Trophoblast cell (in vitro differentiated cells and primary cell): ENCODE results near the gene DUOXA2.

Experiments used
- DNase-seq, 2 donors: peaks; one replicate each; pipeline ENCODE4 v3.0.0-alpha.2; 2016
- H2AFZ ChIP-seq: 2 replicates; pipeline ENCODE4 v1.6.1; 2013; ENCODE audit warnings: low read length, moderate library complexity, mild to moderate bottlenecking; ENCODE audit not compliant: insufficient read depth, poor library complexity
- H2AK5ac ChIP-seq: 2 replicates; pipeline ENCODE4 v1.6.1; 2013; ENCODE audit warnings: mild to moderate bottlenecking, low read length
- H2BK120ac ChIP-seq: 2 replicates; pipeline ENCODE4 v1.6.1; 2013; ENCODE audit warnings: low read length, mild to moderate bottlenecking, moderate library complexity; ENCODE audit not compliant: insufficient read depth, poor library complexity
- H2BK12ac ChIP-seq: 2 replicates; pipeline ENCODE4 v1.6.1; 2013; ENCODE audit warnings: mild to moderate bottlenecking, low read length, moderate library complexity
- H2BK5ac ChIP-seq: 2 replicates; pipeline ENCODE4 v1.6.1; 2013; ENCODE audit warnings: low read length, low read depth, moderate library complexity, mild to moderate bottlenecking; ENCODE audit not compliant: poor library complexity
- H3K14ac ChIP-seq: 2 replicates; pipeline ENCODE4 v1.6.1; 2013; ENCODE audit warnings: mild to moderate bottlenecking, low read length
- H3K18ac ChIP-seq: 2 replicates; pipeline ENCODE4 v1.6.1; 2013; ENCODE audit warnings: mild to moderate bottlenecking, low read length
- H3K23ac ChIP-seq: 2 replicates; pipeline ENCODE4 v1.6.1; 2013; ENCODE audit warnings: low read length
- H3K27ac ChIP-seq: 2 replicates; pipeline ENCODE4 v1.5.1; 2013; ENCODE audit warnings: low read depth, mild to moderate bottlenecking, inconsistent platforms, low read length, moderate library complexity
- H3K27me3 ChIP-seq: 2 replicates; pipeline ENCODE4 v1.6.1; 2013; ENCODE audit warnings: inconsistent platforms, mild to moderate bottlenecking, low read length, moderate library complexity; ENCODE audit not compliant: insufficient read depth
- H3K36me3 ChIP-seq, 2 experiments: 1 replicate in 1 of 2; 2 replicates in 1 of 2; pipeline ENCODE4 v1.6.1; 2013; ENCODE audit warnings: low read length in 2 of 2, mild to moderate bottlenecking in 2 of 2, moderate library complexity in 1 of 2; ENCODE audit not compliant: insufficient read depth in 2 of 2, control insufficient read depth in 1 of 2
- H3K4ac ChIP-seq: 2 replicates; pipeline ENCODE4 v1.6.1; 2013; ENCODE audit warnings: low read depth, mild to moderate bottlenecking, low read length, moderate library complexity
- H3K4me1 ChIP-seq, 2 experiments: 1 replicate in 1 of 2; 2 replicates in 1 of 2; pipeline ENCODE4 v1.6.1; 2013; ENCODE audit warnings: low read length in 2 of 2, mild to moderate bottlenecking in 2 of 2, moderate library complexity in 1 of 2; ENCODE audit not compliant: insufficient read depth in 2 of 2, control insufficient read depth in 1 of 2
- H3K4me2 ChIP-seq: 2 replicates; pipeline ENCODE4 v1.6.1; 2013; ENCODE audit warnings: inconsistent platforms, mild to moderate bottlenecking, low read length, moderate library complexity
- H3K4me3 ChIP-seq: 2 replicates; pipeline ENCODE4 v1.5.1; 2013; ENCODE audit warnings: mild to moderate bottlenecking, low read depth, low read length, inconsistent platforms
- H3K79me1 ChIP-seq: one replicate; pipeline ENCODE4 v1.6.1; 2013; ENCODE audit warnings: low read length
- H3K79me2 ChIP-seq: 2 replicates; pipeline ENCODE4 v1.6.1; 2013; ENCODE audit warnings: low read length, mild to moderate bottlenecking; ENCODE audit not compliant: control insufficient read depth, insufficient read depth, poor library complexity
- H3K9ac ChIP-seq: 2 replicates; pipeline ENCODE4 v1.6.1; 2013; ENCODE audit warnings: mild to moderate bottlenecking, low read length
- H3K9me3 ChIP-seq: 2 replicates; pipeline ENCODE4 v1.6.1; 2013; ENCODE audit warnings: low read depth, mild to moderate bottlenecking, control low read depth, inconsistent platforms, low read length; ENCODE audit not compliant: insufficient read depth
- H4K12ac ChIP-seq: 2 replicates; pipeline ENCODE4 v1.6.1; 2013; ENCODE audit warnings: low read depth, mild to moderate bottlenecking, low read length, moderate library complexity
- H4K8ac ChIP-seq: 2 replicates; pipeline ENCODE4 v1.6.1; 2013; ENCODE audit warnings: low read depth, mild to moderate bottlenecking, low read length, moderate library complexity
- H4K91ac ChIP-seq: one replicate; pipeline ENCODE4 v1.6.1; 2013; ENCODE audit warnings: low read depth, mild to moderate bottlenecking, low read length, moderate library complexity
- WGBS: extraction: QIAGEN DNeasy Blood & Tissue Kit; methylation state at CpG from one replicate; pipeline ENCODE4 v1.1.7; 2013; ENCODE audit warnings: missing lambda C conversion rate; ENCODE audit not compliant: insufficient read length, insufficient coverage; ENCODE audit errors: extremely low coverage; 5-methylcytosine and 5-hydroxymethylcytosine counted together

Gene DUOXA2

GRCh38 chr15:45097466-45097865, 16.7 kb upstream of the DUOXA2 start:
- Histone ChIP-seq H3K27ac (no peak overlapping the region), H2BK5ac (no peak overlapping the region), H3K4ac (no peak overlapping the region), H3K4me2 (no peak overlapping the region), H3K4me1 (no peaks in the 10 kb centered on the region), H2BK12ac (no peak overlapping the region), H3K4me3 (no peak overlapping the region), H3K9me3 (peaks cover 3% of the 10 kb centered on the region), H3K9ac (no peak overlapping the region), H3K36me3 (no peaks in the 10 kb centered on the region), H2BK120ac (no peak overlapping the region), H2AK5ac (no peak overlapping the region), H4K91ac (no peak overlapping the region), H3K23ac (no peak overlapping the region), H3K14ac (no peak overlapping the region), H3K79me2 (no peaks in the 10 kb centered on the region), H4K12ac (no peak overlapping the region), H3K27me3 (no peaks in the 10 kb centered on the region), H2AFZ (no peak overlapping the region), H4K8ac (no peak overlapping the region), H3K79me1 (no peaks in the 10 kb centered on the region), H3K18ac (no peak overlapping the region)
- no peak for DNase-seq
- no CpG with 5 or more reads among the region's 7 CpGs for WGBS

GRCh38 chr15:45099549-45100165, 14.5 kb upstream of the DUOXA2 start:
- Histone ChIP-seq H3K23ac (no peak overlapping the region), H3K4me3 (no peak overlapping the region), H3K9me3 (peaks cover 2% of the 10 kb centered on the region), H2AFZ (no peak overlapping the region), H3K79me2 (no peaks in the 10 kb centered on the region), H3K36me3 (no peaks in the 10 kb centered on the region), H2BK120ac (no peak overlapping the region), H3K4me2 (no peak overlapping the region), H4K12ac (no peak overlapping the region), H4K91ac (no peak overlapping the region), H3K14ac (no peak overlapping the region), H3K9ac (no peak overlapping the region), H3K18ac (no peak overlapping the region), H3K27me3 (no peaks in the 10 kb centered on the region), H3K27ac (no peak overlapping the region), H2BK12ac (no peak overlapping the region), H3K79me1 (no peaks in the 10 kb centered on the region), H3K4ac (no peak overlapping the region), H4K8ac (no peak overlapping the region), H2AK5ac (no peak overlapping the region), H2BK5ac (no peak overlapping the region), H3K4me1 (no peaks in the 10 kb centered on the region)
- no peak for DNase-seq
- WGBS = no CpG with 5 or more reads among the region's 23 CpGs

- DNase-seq = no peak
- Histone ChIP-seq H3K18ac (no peak overlapping the region), H3K9me3 (peaks cover 3% of the 10 kb centered on the region), H2AK5ac (no peak overlapping the region), H2BK120ac (no peak overlapping the region), H3K4me1 (no peaks in the 10 kb centered on the region), H3K4ac (no peak overlapping the region), H4K8ac (no peak overlapping the region), H3K79me2 (no peaks in the 10 kb centered on the region), H3K9ac (no peak overlapping the region), H4K91ac (no peak overlapping the region), H3K27me3 (no peaks in the 10 kb centered on the region), H2BK5ac (no peak overlapping the region), H3K4me3 (no peak overlapping the region), H3K27ac (no peak overlapping the region), H3K79me1 (no peaks in the 10 kb centered on the region), H2AFZ (no peak overlapping the region), H3K14ac (no peak overlapping the region), H2BK12ac (no peak overlapping the region), H3K36me3 (no peaks in the 10 kb centered on the region), H3K4me2 (no peak overlapping the region), H3K23ac (no peak overlapping the region), H4K12ac (no peak overlapping the region)
- no CpG with 5 or more reads among the region's 7 CpGs for WGBS
Observed at GRCh38 chr15:45100884-45101625, 13.1 kb upstream of the DUOXA2 start.

GRCh38 chr15:45101749-45102148, 12.4 kb upstream of the DUOXA2 start:
- H3K79me2 ChIP-seq = no peaks in the 10 kb centered on the region
- H4K12ac ChIP-seq = no peak overlapping the region
- H3K4me1 ChIP-seq = no peaks in the 10 kb centered on the region
- H2BK12ac ChIP-seq = no peak overlapping the region
- peaks cover 3% of the 10 kb centered on the region for H3K9me3 ChIP-seq
- no peak for DNase-seq
- H3K4me3 ChIP-seq = no peak overlapping the region
- no peak overlapping the region for H2BK5ac ChIP-seq
- H3K27ac ChIP-seq = no peak overlapping the region
- no CpG with 5 or more reads among the region's 12 CpGs for WGBS
- H4K8ac ChIP-seq = no peak overlapping the region
- no peak overlapping the region for H3K14ac ChIP-seq
- no peak overlapping the region for H3K4ac ChIP-seq
- H2AFZ ChIP-seq = no peak overlapping the region
- no peak overlapping the region for H2BK120ac ChIP-seq
- no peak overlapping the region for H3K18ac ChIP-seq
- no peaks in the 10 kb centered on the region for H3K36me3 ChIP-seq
- no peaks in the 10 kb centered on the region for H3K79me1 ChIP-seq
- no peak overlapping the region for H3K23ac ChIP-seq
- H3K9ac ChIP-seq = no peak overlapping the region
- no peak overlapping the region for H3K4me2 ChIP-seq
- H4K91ac ChIP-seq = no peak overlapping the region
- H2AK5ac ChIP-seq = no peak overlapping the region
- H3K27me3 ChIP-seq = no peaks in the 10 kb centered on the region
